Cardiac fibroblast (primary cell): Measurements from ENCODE around the gene CPA2.
"Not testable (repeated sequence)": the region's sequence is repeated elsewhere in the genome, so short reads cannot be mapped to it uniquely, and the experiment has no call there.

Source experiments
- DNase-seq, 2 donors: peaks; one replicate each; pipeline versions ENCODE4 v3.0.0 to v3.0.0-alpha.2; 2010; ENCODE audit warnings: low read depth in 2 of 2
- H3K4me3 ChIP-seq, 2 donors: replicated peaks in 1 of 2; 1 replicate in 1 of 2; 2 replicates in 1 of 2; pipeline ENCODE4 v1.5.1; 2011; ENCODE audit warnings: low read depth in 2 of 2, low read length in 2 of 2, mild to moderate bottlenecking in 2 of 2, moderate library complexity in 1 of 2
- TF ChIP-seq, protein P1 (sequence below): IDR thresholded peaks from one replicate; pipeline ENCODE4 v1.5.1; 2011; ENCODE audit warnings: low read depth, mild to moderate bottlenecking, low read length, inconsistent platforms

Gene CPA2

DNA sequence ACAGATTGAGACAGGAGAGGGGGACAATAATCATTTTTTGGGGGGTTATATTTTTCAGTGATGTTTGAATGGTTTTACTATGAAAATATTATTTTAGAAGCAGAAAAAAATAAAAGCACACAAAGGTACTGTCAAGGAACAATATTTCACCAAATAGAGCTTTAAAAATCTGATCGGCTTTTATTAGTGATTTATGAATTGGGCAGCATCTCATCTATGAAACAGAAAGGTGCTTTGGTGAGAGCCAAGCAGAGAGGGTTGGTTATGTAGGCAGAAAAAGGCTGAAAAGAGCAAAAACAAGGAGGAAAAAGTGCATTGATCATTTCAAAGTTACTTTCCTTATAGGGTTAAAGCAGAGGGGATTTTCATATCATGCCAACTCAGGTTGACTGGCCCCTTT is 26.4 kb upstream of the CPA2 start:
- TF ChIP-seq, protein P1, sequence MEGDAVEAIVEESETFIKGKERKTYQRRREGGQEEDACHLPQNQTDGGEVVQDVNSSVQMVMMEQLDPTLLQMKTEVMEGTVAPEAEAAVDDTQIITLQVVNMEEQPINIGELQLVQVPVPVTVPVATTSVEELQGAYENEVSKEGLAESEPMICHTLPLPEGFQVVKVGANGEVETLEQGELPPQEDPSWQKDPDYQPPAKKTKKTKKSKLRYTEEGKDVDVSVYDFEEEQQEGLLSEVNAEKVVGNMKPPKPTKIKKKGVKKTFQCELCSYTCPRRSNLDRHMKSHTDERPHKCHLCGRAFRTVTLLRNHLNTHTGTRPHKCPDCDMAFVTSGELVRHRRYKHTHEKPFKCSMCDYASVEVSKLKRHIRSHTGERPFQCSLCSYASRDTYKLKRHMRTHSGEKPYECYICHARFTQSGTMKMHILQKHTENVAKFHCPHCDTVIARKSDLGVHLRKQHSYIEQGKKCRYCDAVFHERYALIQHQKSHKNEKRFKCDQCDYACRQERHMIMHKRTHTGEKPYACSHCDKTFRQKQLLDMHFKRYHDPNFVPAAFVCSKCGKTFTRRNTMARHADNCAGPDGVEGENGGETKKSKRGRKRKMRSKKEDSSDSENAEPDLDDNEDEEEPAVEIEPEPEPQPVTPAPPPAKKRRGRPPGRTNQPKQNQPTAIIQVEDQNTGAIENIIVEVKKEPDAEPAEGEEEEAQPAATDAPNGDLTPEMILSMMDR: no peak
- no peak for DNase-seq
- no peak overlapping the region for H3K4me3 ChIP-seq

DNA sequence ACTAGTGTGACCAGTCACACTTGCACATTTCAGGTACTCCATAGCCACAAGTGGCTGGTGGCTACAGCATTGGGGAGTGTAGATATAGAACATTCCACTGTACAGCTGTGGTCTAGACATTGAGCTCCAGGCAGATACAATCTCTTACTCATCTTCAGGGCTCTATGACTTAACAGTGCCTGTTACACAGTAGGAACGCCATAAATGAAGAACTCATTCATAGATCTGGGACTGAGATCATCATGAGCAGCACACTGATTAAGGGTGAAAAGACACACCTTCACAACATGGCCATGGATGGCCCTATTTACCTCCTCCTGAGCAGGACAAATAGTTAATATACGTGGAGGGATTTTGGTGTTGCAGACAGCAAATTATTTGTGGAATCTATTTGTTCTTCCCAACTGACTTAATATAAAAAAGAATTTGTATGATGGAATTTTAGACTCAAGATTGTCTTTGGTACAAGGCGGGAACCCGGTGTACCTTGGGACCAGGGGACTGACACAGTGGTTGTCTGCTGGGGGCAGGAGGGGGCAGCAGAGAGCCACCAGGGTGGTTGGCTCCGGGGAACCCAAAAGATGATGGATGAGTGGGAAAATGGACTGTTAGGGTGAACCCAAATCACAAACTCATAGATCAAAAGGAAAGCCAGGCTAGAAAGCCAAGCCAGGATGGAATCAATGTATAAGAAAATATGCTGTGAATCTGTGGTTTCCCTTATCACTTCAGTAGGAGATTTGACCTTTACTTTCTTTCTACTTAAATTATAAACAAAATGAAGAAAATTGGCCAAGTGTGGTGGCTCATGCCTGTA is 24.3 kb upstream of the CPA2 start:
- TF ChIP-seq, protein P1: peak; percentile 95
- DNase-seq: peak; percentile 65 to 73
- H3K4me3 ChIP-seq: no peak overlapping the region

DNA sequence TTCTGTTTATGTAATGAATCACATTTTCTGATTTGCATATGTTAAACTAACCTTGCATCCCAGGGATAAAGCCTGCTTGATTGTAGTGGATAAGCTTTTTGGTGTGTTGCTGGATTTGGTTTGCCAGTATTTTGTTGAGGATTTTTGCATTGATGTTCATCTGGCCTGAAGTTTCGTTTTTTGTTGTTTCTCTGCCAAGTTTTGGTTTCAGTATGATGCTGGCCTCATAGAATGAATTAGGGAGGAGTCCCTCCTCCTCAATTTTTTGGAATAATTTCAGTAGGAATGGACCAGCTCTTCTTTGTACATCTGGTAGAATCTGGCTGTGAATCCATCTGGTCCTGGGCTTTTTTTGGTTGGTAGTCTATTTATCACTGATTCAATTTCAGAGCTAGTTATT is 23.2 kb upstream of the CPA2 start:
- not testable (repeated sequence) for H3K4me3 ChIP-seq
- peak; percentile 11 to 40 for DNase-seq

DNA sequence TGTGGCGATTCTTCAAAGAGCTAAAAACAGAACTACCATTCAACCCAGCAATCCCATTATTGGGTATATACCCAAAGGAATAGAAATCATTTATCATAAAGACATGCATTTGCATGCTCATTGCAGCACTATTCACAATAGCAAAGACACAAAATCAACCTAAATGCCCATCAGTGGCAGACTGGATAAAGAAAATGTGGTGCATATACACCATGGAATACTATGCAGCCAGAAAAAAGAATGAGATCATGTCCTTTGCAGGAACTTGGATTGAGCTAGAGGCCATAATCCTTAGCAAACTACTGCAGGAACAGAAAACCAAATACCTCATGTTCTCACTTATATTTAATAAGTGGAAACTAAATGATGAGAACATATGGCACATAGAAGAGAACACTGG is 20.2 kb upstream of the CPA2 start:
- DNase-seq: not testable (repeated sequence)

DNA sequence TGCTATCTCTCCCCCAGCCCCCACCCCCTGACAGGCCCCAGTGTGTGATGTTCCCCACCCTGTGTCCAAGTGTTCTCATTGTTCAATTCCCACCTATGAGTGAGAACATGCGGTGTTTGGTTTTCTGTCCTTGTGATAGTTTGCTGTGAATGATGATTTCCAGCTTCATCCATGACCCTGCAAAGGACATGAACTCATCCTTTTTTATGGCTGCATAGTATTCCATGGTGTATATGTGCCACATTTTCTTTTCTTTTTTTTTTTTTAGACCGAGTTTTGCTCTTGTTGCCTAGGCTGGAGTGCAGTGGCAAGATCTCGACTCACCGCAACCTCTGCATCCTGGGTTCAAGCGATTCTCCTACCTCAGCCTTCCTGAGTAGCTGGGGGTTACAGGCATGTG is 17.8 kb upstream of the CPA2 start:
- not testable (repeated sequence) for DNase-seq, H3K4me3 ChIP-seq

More for the DNA sequence above, 20.2 kb upstream of the CPA2 start:
- H3K4me3 ChIP-seq: not testable (repeated sequence)

DNA sequence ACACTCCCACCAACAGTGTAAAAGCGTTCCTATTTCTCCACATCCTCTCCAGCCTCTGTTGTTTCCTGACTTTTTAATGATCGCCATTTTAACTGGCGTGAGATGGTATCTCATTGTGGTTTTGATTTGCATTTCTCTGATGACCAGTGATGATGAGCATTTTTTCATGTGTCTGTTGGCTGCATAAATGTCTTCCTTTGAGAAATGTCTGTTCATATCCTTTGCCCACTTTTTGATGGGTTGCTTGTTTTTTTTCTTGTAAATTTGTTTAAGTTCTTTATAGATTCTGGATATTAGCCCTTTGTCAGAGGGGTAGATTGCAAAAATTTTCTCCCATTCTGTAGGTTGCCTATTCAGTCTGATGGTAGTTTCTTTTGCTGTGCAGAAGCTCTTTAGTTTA is 17.0 kb upstream of the CPA2 start:
- not testable (repeated sequence) for DNase-seq, H3K4me3 ChIP-seq

DNA sequence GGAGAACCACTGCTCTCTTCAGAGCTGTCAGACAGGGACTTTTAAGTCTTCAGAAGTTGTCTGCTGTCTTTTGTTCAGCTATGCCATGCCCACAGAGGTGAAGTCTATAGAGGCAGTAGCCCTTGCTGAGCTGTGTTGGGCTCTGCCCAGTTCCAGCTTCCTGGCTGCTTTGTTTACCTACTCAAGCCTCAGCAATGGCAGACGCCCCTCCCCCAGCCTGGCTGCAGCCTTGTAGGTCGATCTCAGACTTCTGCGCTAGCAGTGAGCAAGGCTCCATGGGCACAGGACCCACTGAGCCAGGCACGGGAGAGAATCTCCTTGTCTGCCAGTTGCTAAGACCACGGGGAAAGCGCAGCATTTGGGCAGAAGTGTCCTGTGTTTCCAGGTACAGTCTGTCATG is 12.1 kb upstream of the CPA2 start:
- DNase-seq: no peak
- H3K4me3 ChIP-seq: no peak overlapping the region
- TF ChIP-seq, protein P1: no peak

DNA sequence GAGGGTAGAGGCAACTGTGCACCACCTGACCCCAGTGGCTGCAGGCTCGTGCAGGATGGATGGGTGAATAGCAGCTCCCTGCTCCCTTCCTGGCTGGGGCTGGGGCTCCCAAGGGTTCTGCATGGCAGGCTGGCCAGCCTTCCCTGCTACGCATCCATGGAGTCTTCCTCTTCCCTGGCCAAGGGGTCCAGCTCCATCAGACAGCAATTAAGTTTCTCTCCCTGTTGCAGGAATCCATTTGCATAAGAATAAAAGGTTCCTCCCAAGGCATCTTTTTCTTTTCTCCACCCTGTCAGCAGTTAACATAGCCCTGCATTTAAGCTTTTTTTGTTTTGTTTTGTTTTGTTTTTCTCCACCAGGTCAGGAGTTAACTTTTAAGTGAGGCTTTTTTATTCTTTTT is 10.0 kb upstream of the CPA2 start:
- TF ChIP-seq, protein P1: no peak

DNA sequence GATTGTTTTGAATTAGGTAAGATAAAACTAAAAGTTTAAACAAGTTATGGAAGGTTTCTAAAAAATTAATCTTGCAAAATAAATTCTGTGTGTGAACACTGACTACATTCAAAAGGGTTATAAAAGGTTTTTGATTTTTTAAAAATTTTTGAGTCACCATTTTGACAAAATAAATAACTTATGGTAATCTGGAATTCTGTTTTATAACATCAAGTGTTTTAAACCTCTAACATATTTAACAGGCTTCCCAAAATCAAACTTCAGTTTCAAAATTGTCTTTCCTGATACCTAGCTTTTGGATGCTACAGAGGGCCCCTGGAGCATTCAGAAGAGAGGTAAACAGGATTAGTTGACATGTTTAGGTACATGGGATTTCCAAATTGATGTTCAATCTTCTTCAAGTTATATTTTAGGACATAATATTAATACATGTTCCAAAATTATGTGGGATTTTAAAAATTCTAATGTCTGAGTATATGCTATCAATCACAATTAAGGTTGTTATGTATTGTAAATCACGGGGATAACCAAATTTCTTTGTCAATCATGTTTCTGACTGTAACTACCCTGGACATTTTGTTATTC is 8.1 kb upstream of the CPA2 start:
- TF ChIP-seq, protein P1: no peak
- no peak overlapping the region for H3K4me3 ChIP-seq
- no peak for DNase-seq

More for the DNA sequence above, 10.0 kb upstream of the CPA2 start:
- H3K4me3 ChIP-seq: no peak overlapping the region
- DNase-seq: no peak
